ENCODE measurements around the gene EIF3M.

The EIF3M gene

GRCh38 chr11:32583459-32584271 lies at the start of gene EIF3M:
Gene EIF3M (plus strand): TSS chr11:32583831. CDS start chr11:32583888, 57 bp downstream.
- peak; percentile 93 to 95 for DNase-seq (ENCODE audit: low read depth in 2 of 2)

GRCh38 chr11:32538804-32539203 lies 44.8 kb upstream of the EIF3M start:
- DNase-seq (ENCODE audit: low read depth in 2 of 2) = no peak

- no peak for DNase-seq (ENCODE audit: low read depth in 2 of 2)
Measured at GRCh38 chr11:32549611-32550187, 33.9 kb upstream of the EIF3M start.

GRCh38 chr11:32550207-32550606 lies 33.4 kb upstream of the EIF3M start:
- DNase-seq (ENCODE audit: low read depth in 2 of 2) = no peak

- no peak for DNase-seq (ENCODE audit: low read depth in 2 of 2)
Measured at GRCh38 chr11:32555091-32555490, 28.5 kb upstream of the EIF3M start.

GRCh38 chr11:32555895-32556294 lies 27.7 kb upstream of the EIF3M start:
- no peak for DNase-seq (ENCODE audit: low read depth in 2 of 2)

- DNase-seq (ENCODE audit: low read depth in 2 of 2) = no peak
Measured at GRCh38 chr11:32561835-32562234, 21.8 kb upstream of the EIF3M start.

GRCh38 chr11:32562839-32563599 lies 20.6 kb upstream of the EIF3M start:
- DNase-seq (ENCODE audit: low read depth in 2 of 2) = no peak

- DNase-seq (ENCODE audit: low read depth in 2 of 2) = no peak
Measured at GRCh38 chr11:32563600-32563959, 20.1 kb upstream of the EIF3M start.

- no peak for DNase-seq (ENCODE audit: low read depth in 2 of 2)
Measured at GRCh38 chr11:32566517-32566916, 17.1 kb upstream of the EIF3M start.

GRCh38 chr11:32567154-32567553 lies 16.5 kb upstream of the EIF3M start:
- no peak for DNase-seq (ENCODE audit: low read depth in 2 of 2)

- DNase-seq (ENCODE audit: low read depth in 2 of 2) = no peak
Measured at GRCh38 chr11:32569313-32569881, 14.2 kb upstream of the EIF3M start.

- no peak for DNase-seq (ENCODE audit: low read depth in 2 of 2)
Measured at GRCh38 chr11:32571039-32571438, 12.6 kb upstream of the EIF3M start.

GRCh38 chr11:32573228-32573627 lies 10.4 kb upstream of the EIF3M start:
- DNase-seq (ENCODE audit: low read depth in 2 of 2) = no peak

GRCh38 chr11:32574421-32574820 lies 9.2 kb upstream of the EIF3M start:
- no peak for DNase-seq (ENCODE audit: low read depth in 2 of 2)

GRCh38 chr11:32575070-32575469 lies 8.6 kb upstream of the EIF3M start:
- no peak for DNase-seq (ENCODE audit: low read depth in 2 of 2)

- no peak for DNase-seq (ENCODE audit: low read depth in 2 of 2)
Measured at GRCh38 chr11:32576456-32576855, 7.2 kb upstream of the EIF3M start.

GRCh38 chr11:32580967-32581366 lies 2.7 kb upstream of the EIF3M start:
- DNase-seq (ENCODE audit: low read depth in 2 of 2) = no peak

GRCh38 chr11:32581556-32581955 lies 2.1 kb upstream of the EIF3M start:
- no peak for DNase-seq (ENCODE audit: low read depth in 2 of 2)

GRCh38 chr11:32584921-32585320 lies 1.3 kb downstream of the EIF3M start:
- DNase-seq (ENCODE audit: low read depth in 2 of 2) = no peak

GRCh38 chr11:32586576-32587190 lies 3.1 kb downstream of the EIF3M start:
- DNase-seq (ENCODE audit: low read depth in 2 of 2) = no peak

GRCh38 chr11:32594272-32594671 lies 10.6 kb downstream of the EIF3M start:
- no peak for DNase-seq (ENCODE audit: low read depth in 2 of 2)

Data from stimulated activated CD8-positive, alpha-beta memory T cell treated with anti-CD3 and anti-CD28 coated beads, Interleukin-15, amount 100 ng/mL, for 48 hours (primary cell).